Measurements from ENCODE around the gene GSTM1.

DNA sequence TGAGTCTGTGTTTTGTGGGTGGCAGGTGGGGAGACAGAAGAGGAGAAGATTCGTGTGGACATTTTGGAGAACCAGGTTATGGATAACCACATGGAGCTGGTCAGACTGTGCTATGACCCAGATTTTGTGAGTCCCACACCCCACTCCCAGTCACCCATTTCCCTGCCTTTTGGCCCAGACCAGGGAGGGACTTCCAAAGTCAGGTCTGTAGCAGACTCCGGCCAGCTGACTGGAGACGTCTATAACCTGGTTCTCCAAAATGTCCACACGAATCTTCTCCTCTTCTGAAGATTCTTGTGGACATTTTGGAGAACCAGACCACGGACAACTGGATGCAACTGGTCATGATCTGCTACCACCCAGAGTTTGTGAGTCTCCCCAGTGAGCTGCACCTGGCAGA, 26.0 kb downstream of the GSTM1 start:
- TF ChIP-seq POLR2A (IDR thresholded peaks at IDR 0.05; ENCODE audit: low read depth, low read length) (no peak), MXI1 (IDR thresholded peaks at IDR 0.05; ENCODE audit: low read depth, low read length) (no peak), EP300 (IDR thresholded peaks at IDR 0.05; ENCODE audit: borderline replicate concordance in 1 of 2, control insufficient read depth in 1 of 2, low read depth in 2 of 2, low read length in 2 of 2) (no peak), BCL11A (IDR thresholded peaks at IDR 0.05; ENCODE audit: low read depth, low read length) (no peak)

All from GM12878 (cell line).